Occipital lobe (tissue), 3 donors: ENCODE data around the gene POM121C. TPM values are rescaled to one million over a fixed set of nuclear protein-coding genes. Genes with fewer than 3 reads are reported as not detected.
"Not testable (repeated sequence)": the region's sequence is repeated elsewhere in the genome, so short reads cannot be mapped to it uniquely, and the experiment has no call there.

ENCODE experiments used
- DNase-seq: peaks from one replicate; lab custom pipeline; 2025; lab: John Stamatoyannopoulos, UW
- small RNA-seq: library from RNA; depleted of rRNA; stranded (forward); fragments of <200 nt; gene quantifications from one replicate; pipeline ENCODE3, GENCODE V24; 2014
- total RNA-seq: library from RNA; depleted of rRNA; stranded (reverse); fragments of >200 nt; gene quantifications from one replicate; pipeline ENCODE4 v1.2.3, GENCODE V29; 2014

POM121C gene
- total RNA-seq, 1 donor from 2014 or later: 9.2 TPM

GRCh38 chr7:75395329-75395728, 90.8 kb downstream of the POM121C start, which contains the start of gene TRIM73:
TRIM73 (plus strand) TSS chr7:75395629; CDS start chr7:75398934, 3,305 bp downstream.
- not testable (repeated sequence) for DNase-seq

GRCh38 chr7:75393194-75393593, 92.9 kb downstream of the POM121C start:
- not testable (repeated sequence) for DNase-seq

- not testable (repeated sequence) for DNase-seq
These were observed 111.4 kb downstream of the POM121C start for GRCh38 chr7:75374519-75375317.

GRCh38 chr7:75374144-75374518, 112.0 kb downstream of the POM121C start:
- DNase-seq: not testable (repeated sequence)

GRCh38 chr7:75367313-75367712, 118.8 kb downstream of the POM121C start:
- not testable (repeated sequence) for DNase-seq

Small RNAs within 50 kb of the gene (small RNA-seq; reads per million reads assigned to genes)
- not detected for gene AC211429.1
- gene RF00019: not detected

Other genes starting within 250 kb of the POM121C start
- 2.8 TPM for gene TRIM73, start 90.7 kb downstream of the POM121C start, total RNA-seq
- not detected for gene SPDYE5, start 6.0 kb upstream of the POM121C start, total RNA-seq